ENCODE measurements around the gene DGCR2.
"Not testable (repeated sequence)": the region's sequence is repeated elsewhere in the genome, so short reads cannot be mapped to it uniquely, and the experiment has no call there.

Gene DGCR2

DNA sequence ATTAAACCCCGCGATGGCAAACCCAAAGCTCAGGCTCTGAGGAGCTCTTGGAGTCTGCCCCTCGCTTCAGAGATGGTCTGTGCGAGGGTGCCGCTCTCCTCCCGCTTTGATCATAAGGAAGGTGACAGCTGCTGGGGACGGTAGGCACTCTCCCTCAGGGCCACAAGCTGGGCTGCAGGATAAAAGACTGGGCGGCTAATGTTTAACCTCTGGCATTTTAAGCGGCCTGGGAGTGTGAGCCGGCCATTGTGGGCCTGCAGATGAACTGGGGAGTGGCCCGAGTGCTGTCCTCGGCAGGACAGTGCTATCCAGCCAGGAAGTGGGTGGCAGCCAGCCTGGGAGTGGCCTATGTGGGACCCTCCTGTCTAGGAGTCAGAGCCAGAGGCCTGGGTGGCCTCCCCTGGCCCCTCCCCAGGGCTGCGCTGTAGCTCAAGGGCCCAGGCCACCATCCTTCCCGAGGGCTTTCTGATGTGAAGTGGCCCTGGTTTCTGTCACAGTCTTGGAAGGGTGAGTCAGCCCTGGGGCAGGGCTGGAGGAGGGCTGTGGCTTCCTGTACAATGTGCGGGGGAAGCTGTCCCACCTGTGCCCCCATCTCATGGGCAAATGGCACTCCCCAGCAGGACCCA, 127.4 kb downstream of the DGCR2 start:
- 52 to 55% methylated on average over 15 of the region's 15 CpGs for WGBS, 2 experiments
- H3K9me3 ChIP-seq (ENCODE audit: control insufficient read depth, low read length), result no peaks in the 10 kb centered on the region
- no peaks in the 10 kb centered on the region for H3K36me3 ChIP-seq (ENCODE audit: control insufficient read depth, insufficient read depth, low read length)
- H3K27me3 ChIP-seq (ENCODE audit: control insufficient read depth, insufficient read depth, low read length, poor library complexity, severe bottlenecking), result no peaks in the 10 kb centered on the region
- no peak overlapping the region for H3K27ac ChIP-seq (ENCODE audit: insufficient read depth, low read depth, low read length, poor library complexity, severe bottlenecking)
- no peak overlapping the region for H3K4me3 ChIP-seq (ENCODE audit: insufficient read depth, low read depth, low read length)
- peaks cover 13% of the 10 kb centered on the region for H3K4me1 ChIP-seq (ENCODE audit: control insufficient read depth, insufficient read depth, low read length)

DNA sequence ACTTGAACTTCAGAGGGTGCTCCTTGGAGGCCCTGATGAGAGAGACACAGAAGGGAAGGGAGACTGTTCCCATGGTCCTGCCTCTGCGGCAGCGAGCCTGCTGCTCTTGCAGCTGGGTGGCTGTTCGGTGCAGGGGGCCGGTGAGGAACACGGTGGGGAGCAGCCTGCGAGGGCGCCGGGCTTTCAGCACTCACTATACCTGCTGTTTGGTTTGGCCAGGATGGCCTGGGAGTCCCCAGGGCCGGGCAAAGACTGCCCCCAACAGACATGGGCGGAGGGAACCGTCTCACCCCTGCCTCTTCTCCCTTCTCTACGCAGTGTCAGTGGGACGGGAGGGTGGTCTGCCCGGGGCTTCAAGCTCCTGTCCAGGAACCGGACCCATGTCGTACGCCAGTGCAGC, 128.2 kb downstream of the DGCR2 start:
- H3K27ac ChIP-seq (ENCODE audit: insufficient read depth, low read depth, low read length, poor library complexity, severe bottlenecking), result no peak overlapping the region
- H3K4me1 ChIP-seq (ENCODE audit: control insufficient read depth, insufficient read depth, low read length), result peaks cover 13% of the 10 kb centered on the region
- H3K36me3 ChIP-seq (ENCODE audit: control insufficient read depth, insufficient read depth, low read length), result no peaks in the 10 kb centered on the region
- H3K27me3 ChIP-seq (ENCODE audit: control insufficient read depth, insufficient read depth, low read length, poor library complexity, severe bottlenecking), result no peaks in the 10 kb centered on the region
- no peak overlapping the region for H3K4me3 ChIP-seq (ENCODE audit: insufficient read depth, low read depth, low read length)
- H3K9me3 ChIP-seq (ENCODE audit: control insufficient read depth, low read length), result no peaks in the 10 kb centered on the region
- 92 to 93% methylated on average over 17 of the region's 17 CpGs for WGBS, 2 experiments

DNA sequence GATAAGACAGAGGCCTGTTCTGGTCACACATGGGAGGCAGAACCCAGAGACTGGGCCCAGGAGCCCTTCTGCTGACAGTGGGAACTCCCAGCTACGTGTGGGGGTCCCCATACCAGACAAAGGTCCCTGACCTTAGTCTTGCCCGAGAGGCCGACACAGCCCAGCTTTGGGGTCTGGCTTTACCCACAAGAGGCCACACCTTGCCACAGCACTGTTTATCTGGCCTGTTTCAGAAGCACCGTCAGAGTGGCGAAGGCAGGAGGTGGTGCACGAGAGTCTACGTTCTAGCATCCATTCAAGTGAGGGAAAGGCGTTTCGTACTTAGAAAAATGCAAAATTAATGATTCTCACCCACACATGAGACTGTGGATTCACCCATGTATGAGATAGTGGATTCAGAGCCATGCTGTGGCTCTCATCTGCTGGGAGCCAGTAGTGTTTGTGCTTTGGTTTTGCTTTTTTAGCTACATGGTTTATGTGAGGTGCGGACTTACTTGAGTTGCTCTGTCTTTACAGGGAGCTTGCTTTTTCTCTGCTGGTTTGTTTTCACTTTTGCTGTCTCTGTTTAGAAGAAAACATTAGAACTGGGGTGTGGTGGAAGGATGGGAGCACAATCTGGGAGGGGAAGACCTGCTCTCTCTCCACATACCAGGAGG, 129.5 kb downstream of the DGCR2 start:
- Histone ChIP-seq H3K4me3 (ENCODE audit: insufficient read depth, low read depth, low read length) (no peak overlapping the region), H3K4me1 (ENCODE audit: control insufficient read depth, insufficient read depth, low read length) (peaks cover 13% of the 10 kb centered on the region), H3K36me3 (ENCODE audit: control insufficient read depth, insufficient read depth, low read length) (no peaks in the 10 kb centered on the region), H3K9me3 (ENCODE audit: control insufficient read depth, low read length) (no peaks in the 10 kb centered on the region), H3K27me3 (ENCODE audit: control insufficient read depth, insufficient read depth, low read length, poor library complexity, severe bottlenecking) (no peaks in the 10 kb centered on the region), H3K27ac (ENCODE audit: insufficient read depth, low read depth, low read length, poor library complexity, severe bottlenecking) (no peak overlapping the region)
- WGBS, 2 experiments, result 93 to 95% methylated on average over 10 of the region's 10 CpGs

GRCh38 chr22:18991821-18992442, 130.3 kb downstream of the DGCR2 start:
- WGBS, 2 experiments, result 95% methylated on average over 33 of the region's 33 CpGs

DNA sequence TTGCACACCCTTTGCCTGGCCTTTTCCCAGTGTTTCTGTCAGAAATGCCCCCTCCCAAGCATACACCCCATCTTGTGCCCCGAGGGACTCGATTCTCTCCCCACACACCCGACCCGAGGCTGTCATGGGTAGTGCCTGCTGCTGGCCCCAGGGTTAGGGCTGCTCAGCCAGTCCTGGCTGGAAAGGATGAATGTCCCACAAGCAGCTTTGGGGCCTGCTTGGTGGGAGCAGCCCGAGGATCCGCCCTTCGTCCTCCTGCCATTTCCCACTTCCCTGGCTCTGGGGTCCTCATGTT, 131.1 kb downstream of the DGCR2 start:
- no peaks in the 10 kb centered on the region for H3K36me3 ChIP-seq (ENCODE audit: control insufficient read depth, insufficient read depth, low read length)
- H3K4me3 ChIP-seq (ENCODE audit: insufficient read depth, low read depth, low read length), result no peak overlapping the region
- no peaks in the 10 kb centered on the region for H3K27me3 ChIP-seq (ENCODE audit: control insufficient read depth, insufficient read depth, low read length, poor library complexity, severe bottlenecking)
- H3K4me1 ChIP-seq (ENCODE audit: control insufficient read depth, insufficient read depth, low read length), result peaks cover 13% of the 10 kb centered on the region
- H3K27ac ChIP-seq (ENCODE audit: insufficient read depth, low read depth, low read length, poor library complexity, severe bottlenecking), result no peak overlapping the region
- WGBS, 2 experiments, result 93% methylated on average over 7 of the region's 7 CpGs
- H3K9me3 ChIP-seq (ENCODE audit: control insufficient read depth, low read length), result no peaks in the 10 kb centered on the region

More at GRCh38 chr22:18991821-18992442, 130.3 kb downstream of the DGCR2 start:
- Histone ChIP-seq H3K4me3 (ENCODE audit: insufficient read depth, low read depth, low read length) (no peak overlapping the region), H3K27me3 (ENCODE audit: control insufficient read depth, insufficient read depth, low read length, poor library complexity, severe bottlenecking) (no peaks in the 10 kb centered on the region), H3K4me1 (ENCODE audit: control insufficient read depth, insufficient read depth, low read length) (peaks cover 13% of the 10 kb centered on the region), H3K9me3 (ENCODE audit: control insufficient read depth, low read length) (no peaks in the 10 kb centered on the region), H3K27ac (ENCODE audit: insufficient read depth, low read depth, low read length, poor library complexity, severe bottlenecking) (no peak overlapping the region), H3K36me3 (ENCODE audit: control insufficient read depth, insufficient read depth, low read length) (no peaks in the 10 kb centered on the region)

DNA sequence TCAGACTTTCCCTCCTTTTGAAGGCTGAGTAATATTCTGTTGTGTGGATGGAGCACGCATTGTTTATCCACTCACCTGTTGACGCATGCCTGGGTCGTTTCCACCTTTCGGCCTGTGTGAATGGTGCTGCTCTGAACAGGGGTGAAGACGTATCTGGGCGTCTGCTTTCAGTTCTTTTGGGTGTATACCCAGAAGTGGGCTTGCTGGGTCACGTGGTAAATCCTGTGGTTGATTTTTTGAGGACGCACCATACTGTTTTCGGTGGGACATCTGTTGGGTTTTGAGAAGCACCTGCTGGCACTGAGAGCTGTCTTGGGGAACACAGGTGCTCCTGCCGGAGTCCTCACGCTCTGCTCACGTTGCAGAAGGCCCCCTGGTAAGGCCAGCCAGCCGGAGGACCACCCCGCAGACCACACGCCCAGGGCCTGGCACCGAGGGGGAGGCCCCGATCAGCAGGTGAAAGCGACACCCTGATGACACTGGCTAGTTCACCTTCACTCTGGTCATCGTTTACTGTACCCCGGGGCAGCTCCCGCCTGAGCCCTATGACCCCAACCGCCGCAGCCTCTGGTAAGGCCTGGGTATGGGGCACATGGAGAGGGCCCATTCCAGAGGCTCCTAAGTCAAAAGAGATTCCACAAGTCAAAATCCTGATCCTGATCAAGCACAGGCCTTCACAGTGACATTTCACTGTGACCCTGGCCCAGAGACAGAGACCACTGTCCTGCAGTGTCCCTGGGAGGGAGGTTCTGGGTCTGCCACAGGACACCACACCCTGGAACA, 131.7 kb downstream of the DGCR2 start:
- 96 to 97% methylated on average over 23 of the region's 23 CpGs for WGBS, 2 experiments
- H3K4me1 ChIP-seq (ENCODE audit: control insufficient read depth, insufficient read depth, low read length), result peaks cover 13% of the 10 kb centered on the region
- H3K9me3 ChIP-seq (ENCODE audit: control insufficient read depth, low read length), result no peaks in the 10 kb centered on the region
- no peak overlapping the region for H3K4me3 ChIP-seq (ENCODE audit: insufficient read depth, low read depth, low read length)
- H3K27me3 ChIP-seq (ENCODE audit: control insufficient read depth, insufficient read depth, low read length, poor library complexity, severe bottlenecking), result no peaks in the 10 kb centered on the region
- H3K27ac ChIP-seq (ENCODE audit: insufficient read depth, low read depth, low read length, poor library complexity, severe bottlenecking), result no peak overlapping the region
- H3K36me3 ChIP-seq (ENCODE audit: control insufficient read depth, insufficient read depth, low read length), result no peaks in the 10 kb centered on the region

GRCh38 chr22:18988958-18989357, 133.3 kb downstream of the DGCR2 start:
- H3K4me3 ChIP-seq (ENCODE audit: insufficient read depth, low read depth, low read length), result no peak overlapping the region
- no peaks in the 10 kb centered on the region for H3K36me3 ChIP-seq (ENCODE audit: control insufficient read depth, insufficient read depth, low read length)
- H3K9me3 ChIP-seq (ENCODE audit: control insufficient read depth, low read length), result no peaks in the 10 kb centered on the region
- no peaks in the 10 kb centered on the region for H3K4me1 ChIP-seq (ENCODE audit: control insufficient read depth, insufficient read depth, low read length)
- no peaks in the 10 kb centered on the region for H3K27me3 ChIP-seq (ENCODE audit: control insufficient read depth, insufficient read depth, low read length, poor library complexity, severe bottlenecking)
- 92 to 98% methylated on average over 3 to 4 of the region's 4 CpGs for WGBS, 2 experiments
- no peak overlapping the region for H3K27ac ChIP-seq (ENCODE audit: insufficient read depth, low read depth, low read length, poor library complexity, severe bottlenecking)

- Histone ChIP-seq H3K36me3 (ENCODE audit: control insufficient read depth, insufficient read depth, low read length) (no peaks in the 10 kb centered on the region), H3K4me1 (ENCODE audit: control insufficient read depth, insufficient read depth, low read length) (no peaks in the 10 kb centered on the region), H3K27ac (ENCODE audit: insufficient read depth, low read depth, low read length, poor library complexity, severe bottlenecking) (no peak overlapping the region), H3K9me3 (ENCODE audit: control insufficient read depth, low read length) (no peaks in the 10 kb centered on the region), H3K4me3 (ENCODE audit: insufficient read depth, low read depth, low read length) (no peak overlapping the region), H3K27me3 (ENCODE audit: control insufficient read depth, insufficient read depth, low read length, poor library complexity, severe bottlenecking) (no peaks in the 10 kb centered on the region)
- 55% methylated on average over 13 of the region's 13 CpGs for WGBS, 2 experiments
Observed at GRCh38 chr22:18987765-18988164, 134.4 kb downstream of the DGCR2 start.

GRCh38 chr22:18987114-18987513, 135.1 kb downstream of the DGCR2 start:
- H3K27me3 ChIP-seq (ENCODE audit: control insufficient read depth, insufficient read depth, low read length, poor library complexity, severe bottlenecking); H3K36me3 ChIP-seq (ENCODE audit: control insufficient read depth, insufficient read depth, low read length); H3K9me3 ChIP-seq (ENCODE audit: control insufficient read depth, low read length); H3K4me3 ChIP-seq (ENCODE audit: insufficient read depth, low read depth, low read length); H3K4me1 ChIP-seq (ENCODE audit: control insufficient read depth, insufficient read depth, low read length); H3K27ac ChIP-seq (ENCODE audit: insufficient read depth, low read depth, low read length, poor library complexity, severe bottlenecking): not testable (repeated sequence)
- 70 to 81% methylated on average over 5 of the region's 5 CpGs for WGBS, 2 experiments

Measured in ectodermal cell (in vitro differentiated cells).